Fibroblast of pulmonary artery (primary cell): ENCODE results near the gene CRY2.

Experiments used
- DNase-seq: peaks from one replicate; pipeline ENCODE4 v3.0.0-alpha.2; 2010; ENCODE audit warnings: low read depth
- H3K4me3 ChIP-seq: replicated peaks from 2 replicates; pipeline ENCODE4 v1.5.1; 2011; ENCODE audit warnings: low read depth, mild to moderate bottlenecking, control low read depth, low read length, moderate library complexity
- CTCF ChIP-seq: IDR thresholded peaks from 2 replicates; pipeline ENCODE4 v1.5.1; 2011; ENCODE audit warnings: mild to moderate bottlenecking, control low read depth, low read length, inconsistent platforms; ENCODE audit errors: missing control alignments

CRY2 gene

GRCh38 chr11:45846974-45847910, at the start of gene CRY2:
CRY2 (plus strand) TSS chr11:45847475; CDS start chr11:45847491, 16 bp downstream.
- no peak for TF ChIP-seq CTCF
- H3K4me3 ChIP-seq: peak within 1 kb of the TSS; percentile 89
- DNase-seq: peak; percentile 99

- TF ChIP-seq CTCF: no peak
- peak; percentile 12 for DNase-seq
- H3K4me3 ChIP-seq: no peak overlapping the region
Measured at GRCh38 chr11:45798793-45799441, 48.4 kb upstream of the CRY2 start.

- no peak for TF ChIP-seq CTCF
- no peak for DNase-seq
- H3K4me3 ChIP-seq: no peak overlapping the region
Measured at GRCh38 chr11:45799562-45799961, 47.7 kb upstream of the CRY2 start.

GRCh38 chr11:45800261-45800660, 47.0 kb upstream of the CRY2 start:
- TF ChIP-seq CTCF: no peak
- no peak overlapping the region for H3K4me3 ChIP-seq
- DNase-seq: no peak

- TF ChIP-seq CTCF: no peak
- no peak overlapping the region for H3K4me3 ChIP-seq
- DNase-seq: peak; percentile 28
Measured at GRCh38 chr11:45801723-45802315, 45.5 kb upstream of the CRY2 start.

- no peak for DNase-seq
- no peak overlapping the region for H3K4me3 ChIP-seq
- TF ChIP-seq CTCF: no peak
Measured at GRCh38 chr11:45802531-45803317, 44.6 kb upstream of the CRY2 start.
